HEK293 (cell line): ENCODE data around the gene SNN.

Experiments used
- ELK4 ChIP-seq: IDR thresholded peaks from 2 replicates; pipeline ENCODE4 v1.6.1; 2011; ENCODE audit warnings: mild to moderate bottlenecking, low read depth, low read length, borderline replicate concordance
- KLF9 ChIP-seq: fragments of 450-650 bp; formaldehyde crosslinking; IDR thresholded peaks from 2 replicates; pipeline ENCODE4 v1.5.1; 2016; ENCODE audit warnings: missing biosample characterization, missing genetic modification characterization, low read depth
- MZF1 ChIP-seq: fragments of 450-650 bp; formaldehyde crosslinking; IDR thresholded peaks from 2 replicates; pipeline ENCODE4 v1.5.1; 2017; ENCODE audit warnings: missing biosample characterization, missing genetic modification characterization, borderline replicate concordance
- OVOL3 ChIP-seq: fragments of 450-650 bp; formaldehyde crosslinking; IDR thresholded peaks from 2 replicates; pipeline ENCODE4 v1.5.1; 2016; ENCODE audit warnings: missing biosample characterization, missing genetic modification characterization
- TSHZ1 ChIP-seq: fragments of 450-650 bp; formaldehyde crosslinking; IDR thresholded peaks from 2 replicates; pipeline ENCODE4 v1.5.1; 2016; ENCODE audit warnings: missing biosample characterization, missing genetic modification characterization, borderline replicate concordance
- ZBTB10 ChIP-seq: fragments of 450-650 bp; formaldehyde crosslinking; IDR thresholded peaks from 2 replicates; pipeline ENCODE4 v1.5.1; 2016; ENCODE audit warnings: missing biosample characterization, missing genetic modification characterization
- ZBTB49 ChIP-seq: fragments of 450-650 bp; formaldehyde crosslinking; IDR thresholded peaks from 2 replicates; pipeline ENCODE4 v1.5.1; 2016; ENCODE audit warnings: missing biosample characterization, missing genetic modification characterization, low read depth
- ZFP41 ChIP-seq: fragments of 450-650 bp; formaldehyde crosslinking; IDR thresholded peaks from 2 replicates; pipeline ENCODE4 v1.5.1; 2016; ENCODE audit warnings: missing biosample characterization, missing genetic modification characterization, borderline replicate concordance
- ZIC2 ChIP-seq: fragments of 450-650 bp; formaldehyde crosslinking; IDR thresholded peaks from 2 replicates; pipeline ENCODE4 v1.5.1; 2016; ENCODE audit warnings: missing biosample characterization, missing genetic modification characterization
- ZNF132 ChIP-seq: fragments of 450-650 bp; formaldehyde crosslinking; IDR thresholded peaks from 2 replicates; pipeline ENCODE4 v1.5.1; 2017; ENCODE audit warnings: missing biosample characterization, missing genetic modification characterization, borderline replicate concordance
- ZNF155 ChIP-seq: fragments of 450-650 bp; formaldehyde crosslinking; IDR thresholded peaks from 2 replicates; pipeline ENCODE4 v1.5.1; 2016; ENCODE audit warnings: missing biosample characterization, missing genetic modification characterization
- ZNF157 ChIP-seq: fragments of 450-650 bp; formaldehyde crosslinking; IDR thresholded peaks from 2 replicates; pipeline ENCODE4 v1.5.1; 2016; ENCODE audit warnings: missing biosample characterization, missing genetic modification characterization
- ZNF175 ChIP-seq: fragments of 450-650 bp; formaldehyde crosslinking; IDR thresholded peaks from 2 replicates; pipeline ENCODE4 v1.5.1; 2016; ENCODE audit warnings: missing biosample characterization, missing genetic modification characterization
- ZNF274 ChIP-seq, 2 experiments: fragments of 200-500 bp in 1 of 2; fragments of 450-650 bp in 1 of 2; sonication (Bioruptor generic) in 1 of 2; formaldehyde crosslinking in 1 of 2; IDR thresholded peaks; 2 replicates each; pipeline versions ENCODE4 v1.5.1 to v1.6.1; 2014 to 2016; ENCODE audit warnings: borderline replicate concordance in 1 of 2, inconsistent platforms in 1 of 2, low read length in 1 of 2, missing biosample characterization in 1 of 2, missing genetic modification characterization in 1 of 2
- ZNF324 ChIP-seq: fragments of 450-650 bp; formaldehyde crosslinking; IDR thresholded peaks from 2 replicates; pipeline ENCODE4 v1.5.1; 2016; ENCODE audit warnings: missing biosample characterization, missing genetic modification characterization
- ZNF335 ChIP-seq: fragments of 450-650 bp; formaldehyde crosslinking; conservative IDR thresholded peaks from 2 replicates; pipeline ENCODE4 v1.5.1; 2016; ENCODE audit warnings: missing biosample characterization, missing genetic modification characterization
- ZNF426 ChIP-seq: fragments of 450-650 bp; formaldehyde crosslinking; IDR thresholded peaks from 2 replicates; pipeline ENCODE4 v1.5.1; 2017; ENCODE audit warnings: missing biosample characterization, missing genetic modification characterization, mild to moderate bottlenecking, inconsistent platforms, moderate library complexity
- ZNF521 ChIP-seq: fragments of 450-650 bp; formaldehyde crosslinking; IDR thresholded peaks from 2 replicates; pipeline ENCODE4 v1.5.1; 2017; ENCODE audit warnings: missing biosample characterization, mild to moderate bottlenecking, missing genetic modification characterization
- ZNF530 ChIP-seq: fragments of 450-650 bp; formaldehyde crosslinking; IDR thresholded peaks from 2 replicates; pipeline ENCODE4 v1.5.1; 2016; ENCODE audit warnings: low read depth, missing biosample characterization, missing genetic modification characterization
- ZNF561 ChIP-seq: fragments of 450-650 bp; IDR thresholded peaks from 2 replicates; pipeline ENCODE4 v1.5.1; 2018; ENCODE audit warnings: missing biosample characterization, missing genetic modification characterization, borderline replicate concordance
- ZNF707 ChIP-seq: fragments of 450-650 bp; formaldehyde crosslinking; IDR thresholded peaks from 2 replicates; pipeline ENCODE4 v1.5.1; 2016; ENCODE audit warnings: missing biosample characterization, missing genetic modification characterization
- ZNF785 ChIP-seq: fragments of 450-650 bp; formaldehyde crosslinking; IDR thresholded peaks from 2 replicates; pipeline ENCODE4 v1.5.1; 2016; ENCODE audit warnings: missing biosample characterization, missing genetic modification characterization
- ZNF792 ChIP-seq: fragments of 450-650 bp; formaldehyde crosslinking; IDR thresholded peaks from 2 replicates; pipeline ENCODE4 v1.5.1; 2016; ENCODE audit warnings: missing biosample characterization, missing genetic modification characterization
- ZNF830 ChIP-seq: fragments of 450-650 bp; IDR thresholded peaks from 2 replicates; pipeline ENCODE4 v1.5.0; 2018; ENCODE audit warnings: missing biosample characterization, missing genetic modification characterization, low read depth, mild to moderate bottlenecking, moderate library complexity
- ZSCAN18 ChIP-seq: fragments of 450-650 bp; formaldehyde crosslinking; IDR thresholded peaks from 2 replicates; pipeline ENCODE4 v1.5.1; 2016; ENCODE audit warnings: missing biosample characterization, missing genetic modification characterization

Gene SNN

GRCh38 chr16:11667824-11668622 is at the start of gene SNN (continued):
- no peak for TF ChIP-seq ZBTB10 (tag by site-specific recombination)
- no peak for TF ChIP-seq ZSCAN18 (tag by site-specific recombination)
- no peak for TF ChIP-seq ZNF155
- TF ChIP-seq ELK4 = no peak
- TF ChIP-seq ZIC2 (tag by site-specific recombination) = no peak
- no peak for TF ChIP-seq ZFP41 (tag by site-specific recombination)
- TF ChIP-seq TSHZ1 (tag by site-specific recombination) = no peak
- TF ChIP-seq ZNF426 (tag by site-specific recombination) = no peak
- no peak for TF ChIP-seq KLF9 (tag by site-specific recombination)
- no peak for TF ChIP-seq OVOL3 (tag by site-specific recombination)
- no peak for TF ChIP-seq ZNF530 (tag by site-specific recombination)
- TF ChIP-seq ZNF324 (tag by site-specific recombination) = no peak
- no peak for TF ChIP-seq ZNF521
- peak; percentile 99 for TF ChIP-seq ZNF335
- TF ChIP-seq ZNF561 = 0 out of 2 replicates have a peak, but pooled peaks have one; percentile 30
- no peak for TF ChIP-seq MZF1 (tag by site-specific recombination)
- no peak for TF ChIP-seq ZNF830 (tag by site-specific recombination)
- no peak for TF ChIP-seq ZNF707 (tag by site-specific recombination)
- no peak for TF ChIP-seq ZNF792 (tag by site-specific recombination)
- TF ChIP-seq ZNF157 = no peak
- TF ChIP-seq ZNF132 (tag by site-specific recombination) = no peak
- no peak for TF ChIP-seq ZNF274 (IDR thresholded peaks at IDR 0.05; ENCODE audit: low read length)
- TF ChIP-seq ZNF274 (tag by site-specific recombination; IDR thresholded peaks at IDR 0.05; ENCODE audit: borderline replicate concordance) = no peak
- TF ChIP-seq ZNF785 (tag by site-specific recombination) = no peak
- no peak for TF ChIP-seq ZBTB49 (tag by site-specific recombination)
- no peak for TF ChIP-seq ZNF175 (tag by site-specific recombination)
